RWPE2 (cell line): ENCODE data around the gene NUTM2F.
"Not testable (repeated sequence)": the region's sequence is repeated elsewhere in the genome, so short reads cannot be mapped to it uniquely, and the experiment has no call there.

Source experiments
- ATAC-seq: fragments of 200-7000 bp; cut with Tn5 transposase; 3 replicates; pipeline ENCODE4 v1.9.1; 2021; ENCODE audit warnings: low read depth
- DNase-seq: peaks from one replicate; pipeline ENCODE4 v3.0.0-alpha.2; 2020; ENCODE audit warnings: low spot score
- H3K27ac ChIP-seq: fragments of 450-650 bp; 2 replicates; pipeline ENCODE4 v1.5.1; 2017; ENCODE audit warnings: mild to moderate bottlenecking; ENCODE audit not compliant: poor library complexity, severe bottlenecking
- H3K27me3 ChIP-seq: fragments of 250-450 bp; sonication (Bioruptor Pico); 2 replicates; pipeline ENCODE4 v1.5.1; 2021; ENCODE audit warnings: mild to moderate bottlenecking, moderate library complexity; ENCODE audit not compliant: insufficient read depth, poor library complexity, severe bottlenecking
- H3K36me3 ChIP-seq: fragments of 250-450 bp; sonication (Bioruptor Pico); 2 replicates; pipeline ENCODE4 v1.5.1; 2020; ENCODE audit warnings: low read depth, mild to moderate bottlenecking, moderate library complexity
- H3K4me1 ChIP-seq: fragments of 250-450 bp; sonication (Bioruptor Pico); 2 replicates; pipeline ENCODE4 v1.5.1; 2021; ENCODE audit warnings: mild to moderate bottlenecking, moderate library complexity; ENCODE audit not compliant: insufficient read depth, poor library complexity, severe bottlenecking
- H3K4me3 ChIP-seq: fragments of 250-450 bp; sonication (Bioruptor Pico); 2 replicates; pipeline ENCODE4 v1.5.1; 2021; ENCODE audit warnings: mild to moderate bottlenecking, moderate library complexity; ENCODE audit not compliant: severe bottlenecking
- H3K9me3 ChIP-seq: fragments of 250-450 bp; sonication (Bioruptor Pico); 2 replicates; pipeline ENCODE4 v1.5.1; 2021; ENCODE audit warnings: mild to moderate bottlenecking, moderate library complexity; ENCODE audit not compliant: severe bottlenecking

Gene NUTM2F

GRCh38 chr9:94340750-94341149, 12.3 kb upstream of the NUTM2F start:
- H3K4me3 ChIP-seq, H3K9me3 ChIP-seq, H3K4me1 ChIP-seq, H3K36me3 ChIP-seq, H3K27ac ChIP-seq, DNase-seq, H3K27me3 ChIP-seq, ATAC-seq: not testable (repeated sequence)

DNA sequence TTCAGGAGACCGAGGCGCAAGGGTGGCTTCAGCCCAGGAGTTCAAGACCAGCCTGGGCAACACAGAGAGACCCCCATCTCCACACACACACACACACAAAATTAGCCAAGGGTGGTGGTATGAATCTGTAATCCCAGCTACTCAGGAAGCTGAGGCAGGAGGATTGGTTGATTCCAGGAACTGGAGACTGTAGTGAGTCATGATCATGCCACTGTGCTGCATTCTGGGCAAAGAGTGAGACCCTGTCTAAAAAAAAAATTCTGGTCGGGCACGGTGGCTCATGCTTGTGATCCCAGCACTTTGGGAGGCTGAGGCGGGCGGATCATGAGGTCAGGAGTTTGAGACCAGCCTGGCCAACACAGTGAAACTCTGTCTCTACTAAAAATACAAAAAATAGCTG, 11.2 kb upstream of the NUTM2F start:
- H3K36me3 ChIP-seq, H3K4me1 ChIP-seq, ATAC-seq, H3K4me3 ChIP-seq, DNase-seq, H3K27me3 ChIP-seq, H3K27ac ChIP-seq, H3K9me3 ChIP-seq: not testable (repeated sequence)

DNA sequence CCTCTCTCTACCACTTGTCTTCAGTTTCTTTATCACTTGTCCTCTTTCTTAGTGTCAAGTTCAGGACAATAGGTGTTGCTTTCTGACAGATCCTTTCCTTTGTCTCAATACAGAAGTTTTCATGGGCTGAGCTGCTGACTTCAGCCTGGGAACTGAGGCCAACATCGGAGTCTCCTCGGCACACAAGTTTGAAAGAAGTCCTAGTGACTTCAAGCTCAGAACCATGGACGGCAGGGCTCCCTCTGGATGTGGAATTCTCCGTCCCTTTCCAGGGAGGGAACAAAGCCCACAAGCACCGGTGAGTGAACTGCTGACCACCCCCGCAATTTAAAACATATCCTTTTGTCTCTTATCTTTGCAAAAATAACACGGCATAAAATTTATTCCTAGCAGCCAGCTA, 10.3 kb upstream of the NUTM2F start:
- H3K4me1 ChIP-seq, H3K27me3 ChIP-seq, H3K36me3 ChIP-seq, H3K27ac ChIP-seq, DNase-seq, ATAC-seq, H3K9me3 ChIP-seq, H3K4me3 ChIP-seq: not testable (repeated sequence)

GRCh38 chr9:94336445-94336844, 8.0 kb upstream of the NUTM2F start:
- not testable (repeated sequence) for H3K27me3 ChIP-seq, H3K36me3 ChIP-seq, H3K4me1 ChIP-seq, H3K27ac ChIP-seq, ATAC-seq, H3K4me3 ChIP-seq, DNase-seq, H3K9me3 ChIP-seq

- ATAC-seq, DNase-seq, H3K27ac ChIP-seq, H3K27me3 ChIP-seq, H3K4me1 ChIP-seq, H3K36me3 ChIP-seq, H3K4me3 ChIP-seq, H3K9me3 ChIP-seq: not testable (repeated sequence)
Observed at GRCh38 chr9:94325583-94325982, 2.9 kb downstream of the NUTM2F start.

DNA sequence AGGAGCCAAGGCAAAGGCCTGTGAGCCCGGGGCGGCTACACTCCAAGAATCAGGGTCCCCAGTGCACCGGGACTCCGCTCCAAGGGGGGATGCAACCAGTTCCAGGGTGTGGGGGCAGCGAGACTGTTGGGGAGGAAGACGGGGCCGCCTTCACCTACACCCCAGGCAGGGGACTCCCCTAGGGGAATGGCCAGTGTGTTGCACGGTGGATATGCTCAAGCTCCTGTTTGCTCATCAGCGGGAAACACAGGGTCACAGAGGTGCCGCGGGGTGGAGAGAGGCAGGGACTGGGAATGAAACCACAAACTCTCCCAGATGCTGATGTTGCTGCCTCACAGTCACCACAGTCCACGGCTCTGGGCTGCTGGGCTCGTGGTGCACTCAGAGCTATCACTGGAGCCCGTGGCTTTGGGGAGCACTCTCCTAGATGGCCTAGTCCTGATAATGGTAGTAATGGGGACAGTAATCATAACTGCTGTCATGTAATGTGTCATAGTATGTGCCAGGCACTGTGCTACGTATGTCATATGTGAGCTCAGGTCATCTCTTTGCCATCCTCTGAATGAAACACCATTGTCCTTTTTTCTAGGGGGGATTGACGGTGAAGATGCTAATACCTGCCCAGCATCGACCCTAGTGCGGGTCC, 5.2 kb downstream of the NUTM2F start:
- not testable (repeated sequence) for H3K9me3 ChIP-seq, H3K36me3 ChIP-seq, H3K27me3 ChIP-seq, H3K4me1 ChIP-seq, H3K4me3 ChIP-seq, H3K27ac ChIP-seq, ATAC-seq, DNase-seq

- H3K9me3 ChIP-seq, H3K4me1 ChIP-seq, H3K27ac ChIP-seq, H3K27me3 ChIP-seq, ATAC-seq, H3K4me3 ChIP-seq, DNase-seq, H3K36me3 ChIP-seq: not testable (repeated sequence)
Observed at GRCh38 chr9:94322342-94322940, 6.0 kb downstream of the NUTM2F start.

DNA sequence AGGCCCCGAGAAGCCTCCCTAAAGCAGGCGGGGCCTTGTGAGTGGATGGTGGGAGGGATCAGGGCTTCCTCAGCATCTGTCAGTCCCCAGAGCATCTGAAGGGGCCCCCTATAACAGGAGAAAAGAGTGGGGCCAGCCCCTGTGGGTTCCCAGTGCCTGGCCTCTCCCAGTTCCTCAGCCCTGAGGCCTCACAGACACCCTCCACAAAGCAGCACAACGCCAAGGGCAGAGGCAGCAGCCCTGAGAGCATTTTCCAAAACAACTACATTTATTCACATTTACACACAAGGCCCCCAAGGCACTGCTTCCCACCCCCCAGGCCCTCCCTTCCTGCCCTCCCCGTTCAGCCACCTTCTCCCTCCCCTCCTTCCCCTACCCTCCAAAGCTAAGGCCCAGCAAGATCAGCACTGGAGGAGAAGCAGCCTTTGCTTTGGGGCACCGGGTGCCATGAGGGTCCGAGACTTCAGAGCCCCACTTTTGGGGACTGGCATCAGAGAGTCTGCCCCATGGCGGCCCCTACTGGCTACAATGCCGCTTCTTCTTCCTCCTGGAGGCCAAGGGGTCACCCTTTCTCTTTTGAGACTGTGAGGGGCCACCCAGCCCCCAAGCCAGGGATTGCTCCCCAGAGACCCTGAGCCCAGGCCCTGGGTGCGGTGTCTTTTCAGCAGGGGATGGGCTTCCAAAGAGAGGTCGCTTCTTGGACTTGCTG, 10.3 kb downstream of the NUTM2F start:
- H3K4me1 ChIP-seq, H3K36me3 ChIP-seq: not testable (repeated sequence)

GRCh38 chr9:94316236-94316635, 12.2 kb downstream of the NUTM2F start:
- H3K27ac ChIP-seq, ATAC-seq, H3K4me1 ChIP-seq, H3K9me3 ChIP-seq, H3K36me3 ChIP-seq, H3K27me3 ChIP-seq, DNase-seq, H3K4me3 ChIP-seq: not testable (repeated sequence)

More for the DNA sequence above, 10.3 kb downstream of the NUTM2F start:
- not testable (repeated sequence) for H3K27ac ChIP-seq, DNase-seq, H3K9me3 ChIP-seq, H3K4me3 ChIP-seq, H3K27me3 ChIP-seq
- ATAC-seq, result peak; percentile 17; the same call in 1 of the 3 replicates

GRCh38 chr9:94315034-94315984, 13.1 kb downstream of the NUTM2F start:
- H3K9me3 ChIP-seq, H3K4me3 ChIP-seq, H3K36me3 ChIP-seq, DNase-seq, ATAC-seq, H3K27ac ChIP-seq, H3K27me3 ChIP-seq, H3K4me1 ChIP-seq: not testable (repeated sequence)
